Pons (tissue), 1 donor: Measurements from ENCODE around the gene MTCL3.

Source experiments
- DNase-seq: peaks from one replicate; pipeline ENCODE4 v3.0.0-alpha.2; 2016; ENCODE audit warnings: low spot score

MTCL3 gene

DNA sequence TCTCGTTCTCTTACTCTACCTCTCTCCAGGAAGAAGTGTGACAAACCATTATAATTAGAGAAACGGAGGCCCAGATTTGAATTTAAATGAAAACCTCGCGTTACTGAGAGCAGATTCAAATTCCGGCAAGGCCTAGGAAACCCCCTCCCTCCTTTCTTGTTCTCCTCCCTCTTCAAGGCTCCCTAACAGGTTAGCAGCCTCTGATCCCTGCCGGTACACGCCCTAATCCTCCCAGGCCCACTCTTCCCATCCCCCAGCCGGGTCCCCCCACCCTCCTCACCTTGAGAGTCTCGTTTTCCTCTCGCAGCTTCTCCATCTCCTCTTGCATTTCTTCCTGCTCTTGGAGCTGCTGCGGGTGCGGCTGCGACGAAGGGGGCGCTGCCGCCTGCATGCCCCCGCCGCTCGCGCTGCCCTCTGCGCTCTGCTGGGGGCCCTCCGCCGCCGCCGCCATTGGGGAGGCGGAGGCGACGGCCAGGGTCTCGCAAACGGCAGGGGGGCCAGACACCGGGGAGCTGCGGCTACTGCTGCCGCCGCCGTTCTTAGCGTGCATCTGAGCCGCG, 3.8 kb downstream of the MTCL3 start:
- DNase-seq: peak; percentile 37

GRCh38 chr6:127514773-127515227, 4.3 kb downstream of the MTCL3 start:
- DNase-seq: peak; percentile 62

- DNase-seq: peak; percentile 19
Observed at GRCh38 chr6:127514179-127514772, 4.9 kb downstream of the MTCL3 start.

DNA sequence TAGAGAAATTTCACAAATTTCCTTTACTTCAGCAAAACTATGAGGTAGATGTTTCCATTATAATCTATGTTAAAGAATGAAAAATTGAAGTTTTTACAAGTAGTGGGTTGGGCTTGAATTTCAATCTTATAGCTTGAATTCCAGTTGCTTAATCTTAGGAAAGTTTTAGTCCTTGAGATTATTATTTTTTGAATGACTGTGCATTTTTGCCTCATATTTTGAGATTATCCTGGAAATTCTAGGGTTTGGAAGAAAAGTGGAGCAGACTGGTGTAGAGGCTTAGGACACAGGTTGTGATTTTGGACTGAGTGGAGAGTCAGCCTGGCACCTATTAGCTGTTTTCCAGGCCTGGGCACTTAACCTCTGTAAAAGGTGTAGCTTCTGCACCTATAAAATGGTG, 5.7 kb downstream of the MTCL3 start:
- DNase-seq: no peak

- no peak for DNase-seq
Observed at GRCh38 chr6:127510876-127511275, 8.3 kb downstream of the MTCL3 start.

DNA sequence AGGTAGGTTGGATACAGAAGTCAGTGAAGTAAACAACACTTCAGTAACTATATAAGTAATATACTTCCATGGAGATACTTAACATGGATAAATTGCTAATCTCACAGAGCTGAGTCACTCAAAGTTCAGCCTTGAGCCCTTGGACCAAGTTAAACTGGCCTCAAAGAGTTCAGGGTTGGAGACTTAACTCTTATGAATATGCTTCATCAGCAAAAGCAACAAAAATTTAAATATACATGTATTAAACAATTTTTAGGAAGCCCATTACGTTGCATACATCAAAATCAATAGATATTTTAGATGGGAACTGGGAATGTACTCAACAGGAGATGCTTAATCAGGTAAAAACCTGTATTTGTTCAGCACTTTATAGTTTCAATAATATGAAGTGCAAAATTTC, 12.2 kb downstream of the MTCL3 start:
- no peak for DNase-seq

GRCh38 chr6:127503022-127503421, 16.1 kb downstream of the MTCL3 start:
- DNase-seq: no peak

GRCh38 chr6:127497410-127497809, 21.7 kb downstream of the MTCL3 start:
- no peak for DNase-seq

DNA sequence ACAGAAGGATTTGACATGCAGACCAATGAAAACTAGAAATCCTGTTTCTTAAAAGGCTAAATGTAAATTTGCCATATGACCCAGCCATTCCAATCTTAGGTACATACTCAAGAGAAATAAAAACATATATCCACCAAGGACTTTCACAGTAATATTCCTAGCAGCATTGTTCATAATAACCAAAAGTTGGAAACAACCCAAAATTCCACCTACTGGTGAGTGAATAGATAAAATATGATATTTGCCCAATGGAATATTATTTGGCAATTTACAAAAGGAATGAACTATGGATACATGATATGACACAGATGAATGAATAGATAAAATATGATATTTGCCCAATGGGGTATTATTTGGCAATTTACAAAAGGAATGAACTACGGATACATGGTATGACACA, 22.7 kb downstream of the MTCL3 start:
- no peak for DNase-seq

DNA sequence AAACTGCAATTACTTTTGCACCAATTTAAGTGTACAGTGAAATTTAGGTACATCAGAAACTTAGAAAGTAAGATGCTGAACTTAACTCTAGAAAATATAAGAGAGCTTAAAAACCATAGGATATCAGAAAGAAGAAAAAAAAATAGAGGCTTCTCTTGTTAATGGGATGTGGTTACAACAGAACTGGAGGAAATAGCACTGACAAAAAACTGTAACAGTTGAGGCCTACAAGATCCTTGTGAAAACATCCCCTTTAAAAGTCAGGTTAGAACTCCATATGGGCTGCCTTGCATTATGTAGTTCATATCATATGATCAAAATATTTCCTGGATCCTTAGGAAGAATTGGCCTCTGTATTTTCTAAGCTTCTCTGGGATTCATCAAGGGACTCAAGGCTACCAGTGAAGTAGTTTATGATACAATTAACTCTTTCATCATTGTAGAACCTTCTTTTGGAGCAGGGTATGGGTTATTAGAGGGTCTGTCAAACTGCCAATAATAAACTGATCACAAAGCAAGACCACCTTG, 24.8 kb downstream of the MTCL3 start:
- DNase-seq: no peak

DNA sequence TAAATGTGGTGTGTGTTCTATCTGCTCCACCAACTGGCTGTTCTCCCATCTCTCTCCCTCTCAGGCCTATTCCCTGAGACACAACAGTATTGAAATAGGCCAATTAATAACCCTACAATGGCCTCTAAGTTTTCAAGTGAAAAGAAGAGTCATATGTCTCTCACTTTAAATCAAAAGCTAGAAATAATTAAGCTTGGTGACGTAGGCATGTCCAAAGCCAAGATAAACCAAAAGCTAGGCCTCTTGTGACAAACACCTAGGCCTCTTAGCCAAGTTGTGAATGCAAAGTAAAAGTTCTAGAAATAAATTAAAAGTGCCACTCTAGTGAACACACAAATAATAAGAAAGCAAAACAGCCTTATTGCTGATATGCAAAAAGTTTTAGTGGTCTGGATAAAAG, 29.9 kb downstream of the MTCL3 start:
- no peak for DNase-seq

DNA sequence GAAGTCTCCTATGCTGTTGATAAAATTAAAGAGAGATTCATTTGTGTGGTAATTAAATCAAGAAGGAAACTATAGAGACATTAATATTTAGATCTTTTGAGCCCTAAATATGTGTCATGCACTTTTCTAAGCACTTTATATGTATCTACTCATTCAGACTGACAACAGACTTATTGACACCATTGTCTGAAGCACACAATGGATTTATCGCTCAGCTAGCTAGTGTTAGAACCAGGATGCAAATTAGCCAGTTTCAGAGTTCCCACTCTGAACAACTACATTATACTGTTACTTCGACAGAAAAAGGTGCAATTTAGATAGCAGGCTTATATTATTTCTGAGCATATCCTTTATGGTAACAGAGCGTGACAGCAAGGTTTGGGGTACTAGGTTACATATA, 32.2 kb downstream of the MTCL3 start:
- DNase-seq: peak; percentile 67

DNA sequence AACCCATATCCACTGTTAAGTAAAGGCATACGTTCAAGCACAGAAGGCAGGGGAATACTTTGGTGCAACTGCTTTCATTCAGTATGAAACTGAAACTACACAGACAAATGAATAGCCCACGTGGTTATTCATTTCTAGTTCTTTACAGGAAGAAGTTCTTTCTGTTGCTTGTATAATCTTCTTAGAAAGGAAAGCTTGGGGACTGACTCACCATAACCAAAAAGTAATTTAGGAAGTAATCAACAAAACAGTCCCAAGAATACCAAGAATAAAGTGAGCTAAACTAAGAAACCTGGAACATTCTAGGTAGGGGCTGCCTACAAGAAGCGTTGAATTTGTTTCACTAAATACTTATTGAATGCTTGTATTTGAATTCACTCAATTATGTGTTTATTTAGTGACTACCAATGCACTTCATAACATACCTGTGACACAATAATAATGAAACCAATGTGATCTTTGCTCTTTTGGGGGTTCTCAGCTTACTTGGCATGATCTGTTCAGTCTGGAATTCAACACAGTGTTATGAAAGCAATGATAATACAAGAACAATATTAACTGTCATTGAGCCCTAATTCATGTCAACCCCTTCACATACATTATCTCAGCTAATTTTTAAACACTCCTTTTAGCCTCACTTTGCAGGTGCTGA, 34.8 kb downstream of the MTCL3 start:
- peak; percentile 64 for DNase-seq

DNA sequence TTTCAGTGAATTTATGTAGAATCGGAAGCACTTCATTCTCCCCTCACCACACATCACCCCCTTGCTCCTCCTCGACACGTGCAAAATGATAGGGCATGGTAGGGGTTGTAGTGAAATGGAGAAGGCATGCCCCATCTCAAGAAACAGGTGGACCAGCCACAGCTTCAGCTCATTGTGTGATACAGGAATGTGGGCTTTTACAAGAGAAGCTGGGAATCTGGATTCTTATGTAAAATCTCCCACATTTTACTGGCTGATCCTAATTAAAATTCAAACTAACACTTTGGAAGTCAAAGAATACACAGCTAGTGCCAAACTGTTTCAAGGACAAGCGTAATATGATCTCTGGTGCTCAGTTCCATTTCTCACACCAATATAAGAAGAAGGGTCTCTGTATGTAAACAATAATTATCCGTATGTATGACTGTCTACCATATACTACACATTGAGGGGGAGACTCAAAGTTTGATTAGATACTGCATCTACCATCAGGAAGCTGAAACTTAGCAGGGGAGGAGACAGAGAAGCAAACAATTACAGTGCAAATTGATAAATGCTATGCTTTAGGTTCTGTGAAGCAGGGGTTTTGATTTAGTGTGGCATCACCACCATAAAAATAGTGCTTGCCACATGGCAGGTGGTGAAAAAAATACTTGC, 35.6 kb downstream of the MTCL3 start:
- DNase-seq: no peak

- DNase-seq: no peak
Observed at GRCh38 chr6:127482325-127482724, 36.8 kb downstream of the MTCL3 start.

DNA sequence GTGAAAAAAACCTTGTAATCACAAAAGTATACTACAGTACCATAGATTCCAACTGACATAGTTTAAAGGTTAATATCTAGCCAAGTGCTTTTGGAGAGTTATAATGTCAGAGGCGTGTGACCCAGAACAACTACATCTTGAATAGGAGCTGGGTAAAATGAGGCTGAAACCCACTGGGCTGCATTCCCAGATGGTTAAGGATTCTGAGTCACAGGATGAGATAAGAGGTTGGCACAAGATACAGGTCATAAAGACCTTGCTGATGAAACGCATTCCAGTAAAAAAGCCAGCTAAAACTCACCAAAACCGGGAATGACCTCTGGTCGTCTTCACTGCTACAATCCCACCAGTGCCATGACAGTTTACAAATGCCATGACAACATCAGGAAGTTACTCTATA, 37.5 kb downstream of the MTCL3 start:
- no peak for DNase-seq

GRCh38 chr6:127481111-127481510, 38.0 kb downstream of the MTCL3 start:
- DNase-seq: no peak

DNA sequence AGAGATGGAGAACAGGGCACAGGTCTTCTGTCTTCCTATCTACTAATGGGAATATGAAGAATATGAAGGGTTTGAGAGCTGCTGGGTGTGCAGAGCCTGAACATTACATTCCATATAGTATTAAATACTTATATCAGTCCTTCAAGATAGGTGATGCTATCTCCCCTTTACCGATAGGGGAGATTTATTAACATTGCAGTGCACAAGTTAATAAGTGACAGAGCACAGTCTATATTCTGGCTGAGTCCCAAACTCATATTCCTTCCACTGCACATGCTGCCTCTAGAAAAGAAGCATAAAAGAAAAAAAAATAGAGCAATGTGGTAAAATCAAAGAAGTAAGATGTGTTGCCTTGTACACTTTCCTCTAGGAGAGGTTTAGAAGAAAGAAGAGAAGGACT, 41.5 kb downstream of the MTCL3 start:
- DNase-seq: no peak

DNA sequence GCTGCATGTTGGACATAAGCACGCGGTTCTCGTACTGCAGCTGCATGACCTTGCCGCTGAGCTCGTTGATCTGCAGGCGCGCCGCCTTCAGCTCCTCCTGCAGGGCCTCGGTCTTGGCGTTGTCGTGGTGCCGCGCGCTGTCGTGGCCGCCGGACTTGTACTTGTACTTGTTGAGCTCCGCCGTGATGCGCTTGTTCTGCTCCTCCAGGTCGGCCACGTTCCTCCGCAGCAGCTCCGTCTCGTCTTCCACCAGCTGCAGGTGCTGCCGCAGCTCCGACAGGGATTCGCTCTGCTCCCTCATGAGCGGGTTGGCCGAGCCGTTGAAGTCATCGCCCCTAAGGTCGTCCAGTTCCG, 43.3 kb downstream of the MTCL3 start:
- DNase-seq: no peak

DNA sequence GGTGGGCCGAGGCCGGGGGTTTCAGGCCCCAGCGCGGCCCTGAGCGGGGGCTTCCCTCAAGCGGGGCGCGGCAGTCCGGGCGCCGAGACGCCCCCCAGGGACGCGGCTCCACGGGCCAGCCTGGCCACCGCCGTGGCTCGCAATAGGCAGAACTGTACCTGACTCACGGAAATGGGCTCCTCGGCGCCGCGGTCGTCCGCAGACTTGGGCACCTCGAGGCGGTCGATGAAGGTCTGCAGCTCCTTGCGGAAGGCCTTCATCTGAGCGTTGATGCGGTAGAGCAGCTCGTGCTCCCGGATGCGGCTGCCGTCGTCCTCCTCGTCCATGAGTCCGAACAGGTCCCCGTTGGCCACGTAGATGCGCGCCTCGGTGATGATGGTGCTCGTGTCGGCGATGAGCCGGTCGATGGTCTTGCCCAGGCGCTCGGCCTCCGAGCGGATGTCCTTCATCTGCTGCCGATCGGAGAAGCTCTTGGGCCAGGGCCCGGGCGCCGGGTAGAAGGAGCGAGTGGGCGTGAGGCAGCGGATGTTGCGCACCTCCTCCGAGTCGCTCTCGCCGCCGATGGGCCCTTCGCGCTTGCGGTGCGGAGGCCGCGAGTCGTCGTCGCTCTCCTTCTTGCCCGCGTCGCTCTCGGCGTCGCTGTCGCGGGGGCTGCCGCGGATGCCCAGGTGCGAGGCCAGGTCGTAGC, 43.9 kb downstream of the MTCL3 start:
- no peak for DNase-seq

DNA sequence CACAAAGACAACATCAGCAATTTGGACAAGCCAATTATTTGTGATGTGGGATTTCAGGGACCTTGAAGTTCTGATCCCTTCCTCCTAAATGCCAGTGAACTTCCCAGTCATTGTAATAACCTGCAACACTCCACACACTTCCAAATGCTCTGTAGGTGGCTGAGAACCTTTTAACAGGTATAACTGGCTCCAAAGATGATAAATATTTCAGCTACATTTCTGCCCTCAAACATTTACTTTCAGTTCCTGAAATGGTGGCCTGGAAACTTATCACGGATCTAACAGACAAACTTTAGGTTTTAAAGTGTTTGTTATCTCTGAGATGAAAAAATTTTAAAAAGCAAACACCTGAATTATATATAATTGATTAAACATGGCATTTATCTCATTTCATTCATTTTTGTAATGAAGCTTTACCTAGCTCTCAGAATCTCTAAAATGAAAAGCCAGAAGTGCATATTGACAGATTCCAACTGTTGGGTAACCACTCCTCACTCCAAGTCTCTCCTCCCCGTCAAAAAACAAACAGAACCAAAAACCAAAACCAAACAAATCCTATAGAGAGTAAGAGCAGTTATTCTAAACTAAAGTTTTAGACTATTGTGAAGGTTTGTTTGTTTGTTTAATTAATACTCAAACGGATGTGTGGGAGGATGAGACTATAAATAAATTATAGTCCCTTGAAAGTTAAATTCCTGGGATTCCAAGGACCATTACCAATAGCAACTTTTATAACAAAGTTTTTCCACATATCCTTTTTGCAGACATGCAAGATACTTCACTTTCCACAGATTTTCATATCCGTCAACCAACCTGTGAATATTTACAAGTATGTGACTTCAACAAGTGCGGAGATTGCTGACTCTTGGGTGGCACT, 47.5 kb downstream of the MTCL3 start:
- DNase-seq: no peak
